HEK293T (cell line): ENCODE measurements around the gene TXNL1.

ENCODE experiments used
- ARNT ChIP-seq: fragments of 450-650 bp; IDR thresholded peaks from 2 replicates; pipeline ENCODE4 v1.6.1; 2017; ENCODE audit warnings: mild to moderate bottlenecking
- BHLHE40 ChIP-seq: fragments of 450-650 bp; IDR thresholded peaks from 2 replicates; pipeline ENCODE4 v1.6.1; 2016; ENCODE audit warnings: mild to moderate bottlenecking, moderate library complexity, borderline replicate concordance
- FOXA1 ChIP-seq: fragments of 450-650 bp; IDR thresholded peaks from 2 replicates; pipeline ENCODE4 v1.6.1; 2016; ENCODE audit warnings: mild to moderate bottlenecking
- FOXM1 ChIP-seq: fragments of 450-650 bp; IDR thresholded peaks from 2 replicates; pipeline ENCODE4 v1.6.1; 2017; ENCODE audit warnings: mild to moderate bottlenecking, borderline replicate concordance
- HDGF ChIP-seq: fragments of 450-650 bp; IDR thresholded peaks from 2 replicates; pipeline ENCODE4 v1.6.1; 2017; ENCODE audit warnings: antibody characterized with exemption, borderline replicate concordance
- L3MBTL2 ChIP-seq: fragments of 450-650 bp; conservative IDR thresholded peaks from 2 replicates; pipeline ENCODE4 v1.6.1; 2016; ENCODE audit warnings: mild to moderate bottlenecking
- SP1 ChIP-seq: fragments of 450-650 bp; IDR thresholded peaks from 2 replicates; pipeline ENCODE4 v1.6.1; 2017
- TARDBP ChIP-seq: fragments of 450-650 bp; IDR thresholded peaks from 2 replicates; pipeline ENCODE4 v1.6.1; 2016
- ZNF384 ChIP-seq: fragments of 450-650 bp; IDR thresholded peaks from 2 replicates; pipeline ENCODE4 v1.6.1; 2016

GRCh38 chr18:56662063-56662408 lies 23.6 kb upstream of the TXNL1 start:
- no peak for TF ChIP-seq TARDBP
- TF ChIP-seq ARNT, result no peak
- no peak for TF ChIP-seq ZNF384
- TF ChIP-seq SP1, result no peak
- no peak for TF ChIP-seq FOXA1
- no peak for TF ChIP-seq HDGF
- TF ChIP-seq L3MBTL2, result no peak
- no peak for TF ChIP-seq BHLHE40
- no peak for TF ChIP-seq FOXM1
